ENCODE measurements around the gene PSMD3. TPM values are rescaled to one million over a fixed set of nuclear protein-coding genes. Genes with fewer than 3 reads are reported as not detected.
"Not testable (repeated sequence)": the region's sequence is repeated elsewhere in the genome, so short reads cannot be mapped to it uniquely, and the experiment has no call there.

Gene PSMD3
- total RNA-seq, 1 donor = 94.8 TPM

- TF ChIP-seq CTCF (IDR thresholded peaks at IDR 0.05; ENCODE audit: extremely low read depth, low read depth, low read length) = no peak
- no peaks in the 10 kb centered on the region for H3K9me3 ChIP-seq (ENCODE audit: low read depth, low read length)
- no peak overlapping the region for H3K27ac ChIP-seq (ENCODE audit: low read depth, low read length)
- DNase-seq (ENCODE audit: insufficient read length, low spot score, missing footprints) = peak; percentile 62
- H3K27me3 ChIP-seq (ENCODE audit: insufficient read depth, low read length) = no peaks in the 10 kb centered on the region
- H2AFZ ChIP-seq (ENCODE audit: low read length) = no peak overlapping the region
- no peak overlapping the region for H3K4me3 ChIP-seq (ENCODE audit: insufficient read depth, low read length)
- peaks cover 9% of the 10 kb centered on the region for H4K20me1 ChIP-seq (ENCODE audit: insufficient read depth, low read length)
- no peaks in the 10 kb centered on the region for H3K79me2 ChIP-seq (ENCODE audit: insufficient read depth, low read length)
- H3K4me2 ChIP-seq (ENCODE audit: insufficient read depth, low read length) = no peak overlapping the region
- H3K36me3 ChIP-seq (ENCODE audit: insufficient read depth, low read length) = peaks cover 57% of the 10 kb centered on the region
- no peaks in the 10 kb centered on the region for H3K4me1 ChIP-seq (ENCODE audit: insufficient read depth, low read length)
These were observed 16.2 kb downstream of the PSMD3 start for GRCh38 chr17:39996800-39997199.

- no peak for DNase-seq (ENCODE audit: insufficient read length, low spot score, missing footprints)
- Histone ChIP-seq H3K79me2 (ENCODE audit: insufficient read depth, low read length) (no peaks in the 10 kb centered on the region), H3K4me2 (ENCODE audit: insufficient read depth, low read length) (no peak overlapping the region), H3K36me3 (ENCODE audit: insufficient read depth, low read length) (peaks cover 49% of the 10 kb centered on the region), H3K4me3 (ENCODE audit: insufficient read depth, low read length) (no peak overlapping the region), H4K20me1 (ENCODE audit: insufficient read depth, low read length) (peaks cover 9% of the 10 kb centered on the region), H3K27me3 (ENCODE audit: insufficient read depth, low read length) (no peaks in the 10 kb centered on the region), H3K4me1 (ENCODE audit: insufficient read depth, low read length) (no peaks in the 10 kb centered on the region), H3K9me3 (ENCODE audit: low read depth, low read length) (no peaks in the 10 kb centered on the region), H3K27ac (ENCODE audit: low read depth, low read length) (no peak overlapping the region), H2AFZ (ENCODE audit: low read length) (no peak overlapping the region)
- no peak for TF ChIP-seq CTCF (IDR thresholded peaks at IDR 0.05; ENCODE audit: extremely low read depth, low read depth, low read length)
These were observed 16.9 kb downstream of the PSMD3 start for GRCh38 chr17:39997543-39997942.

GRCh38 chr17:39999067-39999466, 18.5 kb downstream of the PSMD3 start:
- Histone ChIP-seq H3K9me3 (ENCODE audit: low read depth, low read length) (no peaks in the 10 kb centered on the region), H3K36me3 (ENCODE audit: insufficient read depth, low read length) (peaks cover 34% of the 10 kb centered on the region), H3K4me1 (ENCODE audit: insufficient read depth, low read length) (no peaks in the 10 kb centered on the region), H3K79me2 (ENCODE audit: insufficient read depth, low read length) (no peaks in the 10 kb centered on the region), H2AFZ (ENCODE audit: low read length) (no peak overlapping the region), H3K4me2 (ENCODE audit: insufficient read depth, low read length) (no peak overlapping the region), H4K20me1 (ENCODE audit: insufficient read depth, low read length) (peaks cover 4% of the 10 kb centered on the region), H3K27ac (ENCODE audit: low read depth, low read length) (no peak overlapping the region), H3K4me3 (ENCODE audit: insufficient read depth, low read length) (no peak overlapping the region), H3K27me3 (ENCODE audit: insufficient read depth, low read length) (no peaks in the 10 kb centered on the region)
- no peak for TF ChIP-seq CTCF (IDR thresholded peaks at IDR 0.05; ENCODE audit: extremely low read depth, low read depth, low read length)
- DNase-seq (ENCODE audit: insufficient read length, low spot score, missing footprints) = no peak

- Histone ChIP-seq H3K4me3 (ENCODE audit: insufficient read depth, low read length) (no peak overlapping the region), H3K9me3 (ENCODE audit: low read depth, low read length) (no peaks in the 10 kb centered on the region), H3K36me3 (ENCODE audit: insufficient read depth, low read length) (peaks cover 23% of the 10 kb centered on the region), H3K4me2 (ENCODE audit: insufficient read depth, low read length) (no peak overlapping the region), H3K27ac (ENCODE audit: low read depth, low read length) (no peak overlapping the region), H3K4me1 (ENCODE audit: insufficient read depth, low read length) (no peaks in the 10 kb centered on the region), H2AFZ (ENCODE audit: low read length) (no peak overlapping the region), H3K79me2 (ENCODE audit: insufficient read depth, low read length) (no peaks in the 10 kb centered on the region), H4K20me1 (ENCODE audit: insufficient read depth, low read length) (peaks cover 4% of the 10 kb centered on the region), H3K27me3 (ENCODE audit: insufficient read depth, low read length) (no peaks in the 10 kb centered on the region)
- TF ChIP-seq CTCF (IDR thresholded peaks at IDR 0.05; ENCODE audit: extremely low read depth, low read depth, low read length) = no peak
- DNase-seq (ENCODE audit: insufficient read length, low spot score, missing footprints) = no peak
These were observed 19.6 kb downstream of the PSMD3 start for GRCh38 chr17:40000161-40000560.

- not testable (repeated sequence) for H3K27ac ChIP-seq (ENCODE audit: low read depth, low read length); DNase-seq (ENCODE audit: insufficient read length, low spot score, missing footprints); H3K4me2 ChIP-seq (ENCODE audit: insufficient read depth, low read length); H3K27me3 ChIP-seq (ENCODE audit: insufficient read depth, low read length); H3K4me3 ChIP-seq (ENCODE audit: insufficient read depth, low read length); H4K20me1 ChIP-seq (ENCODE audit: insufficient read depth, low read length); H2AFZ ChIP-seq (ENCODE audit: low read length); H3K9me3 ChIP-seq (ENCODE audit: low read depth, low read length); H3K79me2 ChIP-seq (ENCODE audit: insufficient read depth, low read length); H3K4me1 ChIP-seq (ENCODE audit: insufficient read depth, low read length)
- peaks cover 12% of the 10 kb centered on the region for H3K36me3 ChIP-seq (ENCODE audit: insufficient read depth, low read length)
These were observed 20.7 kb downstream of the PSMD3 start for GRCh38 chr17:40001335-40001734.

Measured in osteoblast (primary cell).